IPS-18c (cell line): ENCODE measurements around the gene CDKN3.

Experiments used
- H3K4me3 ChIP-seq: 2 replicates; pipeline ENCODE4 v1.7.0; 2013; ENCODE audit warnings: low read depth, mild to moderate bottlenecking, low read length, moderate library complexity; ENCODE audit not compliant: insufficient read depth
- H3K9me3 ChIP-seq: one replicate; pipeline ENCODE4 v1.6.1; 2013; ENCODE audit warnings: mild to moderate bottlenecking, low read length, moderate library complexity; ENCODE audit not compliant: control insufficient read depth, insufficient read depth

CDKN3 gene

DNA sequence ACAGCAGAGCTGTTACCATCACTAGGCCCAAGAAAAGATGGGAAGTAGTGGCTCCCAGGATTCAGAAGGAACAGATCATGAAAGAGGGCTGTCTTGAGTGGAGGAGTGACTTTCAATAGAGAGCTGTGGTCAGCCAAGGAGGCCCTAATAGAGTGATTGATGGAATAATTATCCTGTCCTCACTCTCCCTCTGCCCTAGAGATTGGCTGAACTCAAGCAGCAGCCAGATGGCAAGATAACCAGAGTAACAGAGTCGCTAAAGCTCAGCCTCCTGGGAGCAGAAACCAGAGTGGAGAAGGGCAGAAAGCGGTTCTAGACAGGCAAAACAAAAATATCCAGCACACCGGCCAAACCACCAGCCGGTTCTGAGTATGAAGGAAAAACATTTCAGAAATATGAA lies 68.8 kb downstream of the CDKN3 start:
- Histone ChIP-seq H3K9me3 (no peaks in the 10 kb centered on the region), H3K4me3 (no peak overlapping the region)

- Histone ChIP-seq H3K9me3 (no peaks in the 10 kb centered on the region), H3K4me3 (no peak overlapping the region)
These were observed 70.5 kb downstream of the CDKN3 start for GRCh38 chr14:54467280-54467679.
